ENCODE data around the gene LRMDA. TPM values are rescaled to one million over a fixed set of nuclear protein-coding genes. Genes with fewer than 3 reads are reported as not detected.

The LRMDA gene
- total RNA-seq, 6 donors from 2014 or later = 12.8 to 185 (median 18.1) TPM

- DNase-seq (no peak), ATAC-seq (ENCODE audit: low FRiP score in 2 of 2) (no peak)
- Histone ChIP-seq H3K36me3 (no peaks in the 10 kb centered on the region), H3K4me3 (no peak overlapping the region), H3K9me3 (no peaks in the 10 kb centered on the region), H3K27me3 (no peaks in the 10 kb centered on the region), H3K27ac (no peak overlapping the region), H3K4me1 (peaks cover 0 to 6% (median 3%) of the 10 kb centered on the region in 4 donors)
- TF ChIP-seq, protein P1, sequence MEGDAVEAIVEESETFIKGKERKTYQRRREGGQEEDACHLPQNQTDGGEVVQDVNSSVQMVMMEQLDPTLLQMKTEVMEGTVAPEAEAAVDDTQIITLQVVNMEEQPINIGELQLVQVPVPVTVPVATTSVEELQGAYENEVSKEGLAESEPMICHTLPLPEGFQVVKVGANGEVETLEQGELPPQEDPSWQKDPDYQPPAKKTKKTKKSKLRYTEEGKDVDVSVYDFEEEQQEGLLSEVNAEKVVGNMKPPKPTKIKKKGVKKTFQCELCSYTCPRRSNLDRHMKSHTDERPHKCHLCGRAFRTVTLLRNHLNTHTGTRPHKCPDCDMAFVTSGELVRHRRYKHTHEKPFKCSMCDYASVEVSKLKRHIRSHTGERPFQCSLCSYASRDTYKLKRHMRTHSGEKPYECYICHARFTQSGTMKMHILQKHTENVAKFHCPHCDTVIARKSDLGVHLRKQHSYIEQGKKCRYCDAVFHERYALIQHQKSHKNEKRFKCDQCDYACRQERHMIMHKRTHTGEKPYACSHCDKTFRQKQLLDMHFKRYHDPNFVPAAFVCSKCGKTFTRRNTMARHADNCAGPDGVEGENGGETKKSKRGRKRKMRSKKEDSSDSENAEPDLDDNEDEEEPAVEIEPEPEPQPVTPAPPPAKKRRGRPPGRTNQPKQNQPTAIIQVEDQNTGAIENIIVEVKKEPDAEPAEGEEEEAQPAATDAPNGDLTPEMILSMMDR (IDR thresholded peaks at IDR 0.05) = no peak
- TF ChIP-seq POLR2AphosphoS5 (IDR thresholded peaks at IDR 0.05) (no peak), POLR2A (IDR thresholded peaks at IDR 0.05) (no peak), EP300 (IDR thresholded peaks at IDR 0.05) (no peak)
- WGBS, 2 donors = 96% methylated on average over 5 of the region's 5 CpGs
Measured at GRCh38 chr10:76440426-76440825, 1009.0 kb downstream of the LRMDA start.

DNA sequence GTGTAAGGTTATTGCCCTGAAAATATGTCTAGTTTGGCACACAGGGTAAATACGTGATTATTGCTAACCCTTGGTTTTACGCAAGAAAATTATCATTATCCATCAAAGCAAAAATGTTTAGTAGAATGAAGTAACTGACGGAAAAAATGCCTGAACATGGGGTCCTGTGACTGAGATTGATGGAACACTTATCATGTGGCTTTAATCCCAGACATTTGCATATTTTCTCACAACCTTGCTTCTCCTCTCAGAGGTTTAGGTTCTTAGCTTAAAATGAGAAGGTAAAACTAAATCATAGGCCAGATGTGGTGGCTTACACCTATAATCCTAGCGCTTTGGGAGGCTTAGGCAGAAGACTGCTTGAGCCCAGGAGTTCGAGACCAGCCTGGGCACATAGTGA is 1010.7 kb downstream of the LRMDA start:
- 94 to 97% methylated on average over 5 of the region's 5 CpGs for WGBS, 2 donors
- H3K4me3 ChIP-seq = no peak overlapping the region
- peaks cover 0 to 6% (median 0%) of the 10 kb centered on the region in 4 donors for H3K4me1 ChIP-seq
- H3K27ac ChIP-seq = no peak overlapping the region
- no peaks in the 10 kb centered on the region for H3K9me3 ChIP-seq
- ATAC-seq (ENCODE audit: low FRiP score in 2 of 2) (no peak), DNase-seq (no peak)
- TF ChIP-seq, protein P1 (IDR thresholded peaks at IDR 0.05) = no peak
- TF ChIP-seq EP300 (IDR thresholded peaks at IDR 0.05) (no peak), POLR2AphosphoS5 (IDR thresholded peaks at IDR 0.05) (no peak), POLR2A (IDR thresholded peaks at IDR 0.05) (no peak)
- H3K27me3 ChIP-seq = no peaks in the 10 kb centered on the region
- H3K36me3 ChIP-seq = no peaks in the 10 kb centered on the region

GRCh38 chr10:76444034-76444800 is 1012.8 kb downstream of the LRMDA start:
- TF ChIP-seq POLR2A (IDR thresholded peaks at IDR 0.05) (no peak), POLR2AphosphoS5 (IDR thresholded peaks at IDR 0.05) (peak in 1 of 2 donors; percentile 27)
- Histone ChIP-seq H3K9me3 (no peaks in the 10 kb centered on the region), H3K36me3 (no peaks in the 10 kb centered on the region), H3K4me1 (peaks cover 0 to 6% (median 0%) of the 10 kb centered on the region in 4 donors), H3K4me3 (no peak overlapping the region), H3K27me3 (no peaks in the 10 kb centered on the region), H3K27ac (no peak overlapping the region)
- no peak for DNase-seq
- WGBS, 2 donors = 84 to 91% methylated on average over 6 of the region's 6 CpGs
- peak in 1 of 2 donors; percentile 89 for ATAC-seq (ENCODE audit: low FRiP score in 2 of 2)

GRCh38 chr10:76447578-76447977 is 1016.2 kb downstream of the LRMDA start:
- H3K27ac ChIP-seq = no peak overlapping the region
- DNase-seq (no peak), ATAC-seq (ENCODE audit: low FRiP score in 2 of 2) (no peak)
- H3K4me3 ChIP-seq = no peak overlapping the region
- TF ChIP-seq POLR2AphosphoS5 (IDR thresholded peaks at IDR 0.05) (no peak), POLR2A (IDR thresholded peaks at IDR 0.05) (no peak), EP300 (IDR thresholded peaks at IDR 0.05) (no peak)
- TF ChIP-seq, protein P1 (IDR thresholded peaks at IDR 0.05) = no peak
- no peaks in the 10 kb centered on the region for H3K9me3 ChIP-seq
- 80 to 90% methylated on average over 1 of the region's 1 CpG for WGBS, 2 donors
- peaks cover 0 to 6% (median 0%) of the 10 kb centered on the region in 4 donors for H3K4me1 ChIP-seq
- no peaks in the 10 kb centered on the region for H3K27me3 ChIP-seq
- H3K36me3 ChIP-seq = no peaks in the 10 kb centered on the region

DNA sequence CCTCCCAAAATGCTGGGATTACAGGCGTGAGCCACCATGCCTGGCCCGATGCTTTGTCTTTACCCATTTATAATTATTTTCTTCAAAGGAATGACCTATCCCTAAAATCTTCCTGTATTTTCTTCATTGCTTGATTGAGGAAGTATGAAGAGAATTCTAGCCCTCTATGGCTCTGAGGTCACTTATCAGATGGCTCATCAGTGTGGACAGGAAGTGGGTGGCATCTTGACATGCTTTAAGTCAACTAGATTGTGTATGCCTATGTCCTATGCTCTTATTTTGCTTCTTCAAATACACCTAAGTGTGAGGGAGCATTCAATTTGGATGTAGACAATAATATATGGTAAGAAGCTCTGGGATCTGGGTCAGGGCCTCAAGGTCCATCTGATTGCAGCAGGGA is 1020.5 kb downstream of the LRMDA start:
- 91 to 100% methylated on average over 2 of the region's 2 CpGs for WGBS, 2 donors
- Histone ChIP-seq H3K27ac (no peak overlapping the region), H3K36me3 (no peaks in the 10 kb centered on the region), H3K4me1 (no peaks in the 10 kb centered on the region), H3K9me3 (no peaks in the 10 kb centered on the region), H3K27me3 (no peaks in the 10 kb centered on the region), H3K4me3 (no peak overlapping the region)
- no peak for DNase-seq
- no peak for ATAC-seq (ENCODE audit: low FRiP score in 2 of 2)
- TF ChIP-seq POLR2AphosphoS5 (IDR thresholded peaks at IDR 0.05) (no peak), POLR2A (IDR thresholded peaks at IDR 0.05) (no peak), EP300 (IDR thresholded peaks at IDR 0.05) (no peak)
- TF ChIP-seq, protein P1 (IDR thresholded peaks at IDR 0.05) = no peak
